HEK293 (cell line): ENCODE measurements around the gene MPPE1.

ENCODE experiments used
- CTCF ChIA-PET: fragments of 350-600 bp; formaldehyde crosslinking; extraction: SDS; loops from one replicate; lab custom pipeline; 2021; ENCODE audit warnings: antibody characterized with exemption; lab: Yijun Ruan, JAX
- POLR2A ChIA-PET: fragments of 300-600 bp; formaldehyde crosslinking; extraction: SDS; loops from one replicate; lab custom pipeline; 2020; ENCODE audit warnings: antibody characterized with exemption, inconsistent platforms; lab: Yijun Ruan, JAX
- H3K27ac ChIP-seq: fragments of 200-500 bp; sonication (Bioruptor generic); 2 replicates; pipeline ENCODE4 v1.5.1; 2014; ENCODE audit warnings: low read depth, low read length, control low read depth, inconsistent platforms; ENCODE audit errors: extremely low read depth
- H3K36me3 ChIP-seq, 2 experiments: fragments of 200-500 bp in 1 of 2; sonication (Bioruptor generic) in 1 of 2; 1 replicate in 1 of 2; 2 replicates in 1 of 2; pipeline ENCODE4 v1.5.1; 2014 to 2017; ENCODE audit warnings: inconsistent platforms in 2 of 2, low read length in 2 of 2; ENCODE audit not compliant: control insufficient read depth in 2 of 2, insufficient read depth in 1 of 2
- H3K4me1 ChIP-seq: fragments of 200-500 bp; sonication (Bioruptor generic); 2 replicates; pipeline ENCODE4 v1.5.1; 2014; ENCODE audit warnings: mild to moderate bottlenecking, low read length, inconsistent platforms; ENCODE audit not compliant: control insufficient read depth, insufficient read depth
- H3K4me3 ChIP-seq: 2 replicates; pipeline ENCODE4 v1.5.1; 2011; ENCODE audit warnings: low read depth, mild to moderate bottlenecking, control low read depth, low read length, moderate library complexity
- H3K9me3 ChIP-seq: fragments of 200-500 bp; sonication (Bioruptor generic); 2 replicates; pipeline ENCODE4 v1.5.1; 2014; ENCODE audit warnings: low read depth, low read length, inconsistent platforms; ENCODE audit not compliant: control insufficient read depth, insufficient read depth
- GLIS2 ChIP-seq: fragments of 450-650 bp; formaldehyde crosslinking; IDR thresholded peaks from 2 replicates; pipeline ENCODE4 v1.5.1; 2016; ENCODE audit warnings: missing biosample characterization, missing genetic modification characterization
- IKZF3 ChIP-seq: fragments of 450-650 bp; IDR thresholded peaks from 2 replicates; pipeline ENCODE4 v1.5.0; 2018; ENCODE audit warnings: missing biosample characterization, mild to moderate bottlenecking, missing genetic modification characterization, moderate library complexity
- KLF17 ChIP-seq: fragments of 450-650 bp; formaldehyde crosslinking; IDR thresholded peaks from 2 replicates; pipeline ENCODE4 v1.5.1; 2016; ENCODE audit warnings: missing biosample characterization, missing genetic modification characterization
- KLF7 ChIP-seq: fragments of 450-650 bp; formaldehyde crosslinking; IDR thresholded peaks from 2 replicates; pipeline ENCODE4 v1.5.1; 2016; ENCODE audit warnings: missing biosample characterization, missing genetic modification characterization, borderline replicate concordance
- KLF8 ChIP-seq: fragments of 450-650 bp; formaldehyde crosslinking; IDR thresholded peaks from 2 replicates; pipeline ENCODE4 v1.5.1; 2016; ENCODE audit warnings: missing biosample characterization, missing genetic modification characterization
- PATZ1 ChIP-seq: fragments of 450-650 bp; formaldehyde crosslinking; IDR thresholded peaks from 2 replicates; pipeline ENCODE4 v1.5.1; 2016; ENCODE audit warnings: missing biosample characterization, missing genetic modification characterization
- PBX3 ChIP-seq: sonication (generic); formaldehyde crosslinking; IDR thresholded peaks from 2 replicates; pipeline ENCODE4 v1.8.1; 2022; ENCODE audit warnings: mild to moderate bottlenecking, moderate library complexity, missing genetic modification reagents
- REPIN1 ChIP-seq: fragments of 450-650 bp; formaldehyde crosslinking; IDR thresholded peaks from 2 replicates; pipeline ENCODE4 v1.5.1; 2017; ENCODE audit warnings: missing biosample characterization, missing genetic modification characterization, low read depth
- SP2 ChIP-seq: fragments of 450-650 bp; formaldehyde crosslinking; IDR thresholded peaks from 2 replicates; pipeline ENCODE4 v1.5.1; 2016; ENCODE audit warnings: missing biosample characterization, missing genetic modification characterization
- SP7 ChIP-seq: fragments of 450-650 bp; formaldehyde crosslinking; IDR thresholded peaks from 2 replicates; pipeline ENCODE4 v1.5.1; 2016; ENCODE audit warnings: missing biosample characterization, missing genetic modification characterization
- ZBTB10 ChIP-seq: fragments of 450-650 bp; formaldehyde crosslinking; IDR thresholded peaks from 2 replicates; pipeline ENCODE4 v1.5.1; 2016; ENCODE audit warnings: missing biosample characterization, missing genetic modification characterization
- ZBTB48 ChIP-seq: fragments of 450-650 bp; formaldehyde crosslinking; IDR thresholded peaks from 2 replicates; pipeline ENCODE4 v1.5.1; 2016; ENCODE audit warnings: missing biosample characterization, missing genetic modification characterization
- ZBTB8A ChIP-seq: fragments of 450-650 bp; formaldehyde crosslinking; IDR thresholded peaks from 2 replicates; pipeline ENCODE4 v1.5.1; 2016; ENCODE audit warnings: missing biosample characterization, missing genetic modification characterization
- ZEB2 ChIP-seq: fragments of 450-650 bp; formaldehyde crosslinking; IDR thresholded peaks from 2 replicates; pipeline ENCODE4 v1.5.1; 2016; ENCODE audit warnings: missing biosample characterization, missing genetic modification characterization
- ZFHX2 ChIP-seq: fragments of 450-650 bp; formaldehyde crosslinking; conservative IDR thresholded peaks from 2 replicates; pipeline ENCODE4 v1.5.1; 2016; ENCODE audit warnings: missing biosample characterization, missing genetic modification characterization
- ZNF121 ChIP-seq: fragments of 450-650 bp; formaldehyde crosslinking; IDR thresholded peaks from 2 replicates; pipeline ENCODE4 v1.5.1; 2016; ENCODE audit warnings: missing biosample characterization, missing genetic modification characterization
- ZNF133 ChIP-seq: fragments of 450-650 bp; formaldehyde crosslinking; IDR thresholded peaks from 2 replicates; pipeline ENCODE4 v1.5.1; 2016; ENCODE audit warnings: missing biosample characterization, missing genetic modification characterization
- ZNF169 ChIP-seq: fragments of 450-650 bp; formaldehyde crosslinking; IDR thresholded peaks from 2 replicates; pipeline ENCODE4 v1.5.1; 2016; ENCODE audit warnings: missing biosample characterization, missing genetic modification characterization
- ZNF19 ChIP-seq: fragments of 450-650 bp; formaldehyde crosslinking; IDR thresholded peaks from 2 replicates; pipeline ENCODE4; 2016; ENCODE audit warnings: missing biosample characterization, missing genetic modification characterization, low read depth
- ZNF24 ChIP-seq: fragments of 450-650 bp; formaldehyde crosslinking; IDR thresholded peaks from 2 replicates; pipeline ENCODE4 v1.5.1; 2016; ENCODE audit warnings: missing biosample characterization, missing genetic modification characterization
- ZNF335 ChIP-seq: fragments of 450-650 bp; formaldehyde crosslinking; conservative IDR thresholded peaks from 2 replicates; pipeline ENCODE4 v1.5.1; 2016; ENCODE audit warnings: missing biosample characterization, missing genetic modification characterization
- ZNF521 ChIP-seq: fragments of 450-650 bp; formaldehyde crosslinking; IDR thresholded peaks from 2 replicates; pipeline ENCODE4 v1.5.1; 2017; ENCODE audit warnings: missing biosample characterization, mild to moderate bottlenecking, missing genetic modification characterization
- ZNF660 ChIP-seq: fragments of 450-650 bp; IDR thresholded peaks from 2 replicates; pipeline ENCODE4 v1.5.1; 2018; ENCODE audit warnings: missing biosample characterization, mild to moderate bottlenecking, missing genetic modification characterization
- TF ChIP-seq, protein P1 (sequence below): fragments of 450-650 bp; formaldehyde crosslinking; IDR thresholded peaks from 2 replicates; pipeline ENCODE4 v1.5.1; 2017; ENCODE audit warnings: missing biosample characterization, missing genetic modification characterization
- TF ChIP-seq, protein P2 (sequence below): fragments of 450-650 bp; formaldehyde crosslinking; IDR thresholded peaks from 2 replicates; pipeline ENCODE4 v1.5.1; 2016; ENCODE audit warnings: missing biosample characterization, missing genetic modification characterization, low read depth

The MPPE1 gene

DNA sequence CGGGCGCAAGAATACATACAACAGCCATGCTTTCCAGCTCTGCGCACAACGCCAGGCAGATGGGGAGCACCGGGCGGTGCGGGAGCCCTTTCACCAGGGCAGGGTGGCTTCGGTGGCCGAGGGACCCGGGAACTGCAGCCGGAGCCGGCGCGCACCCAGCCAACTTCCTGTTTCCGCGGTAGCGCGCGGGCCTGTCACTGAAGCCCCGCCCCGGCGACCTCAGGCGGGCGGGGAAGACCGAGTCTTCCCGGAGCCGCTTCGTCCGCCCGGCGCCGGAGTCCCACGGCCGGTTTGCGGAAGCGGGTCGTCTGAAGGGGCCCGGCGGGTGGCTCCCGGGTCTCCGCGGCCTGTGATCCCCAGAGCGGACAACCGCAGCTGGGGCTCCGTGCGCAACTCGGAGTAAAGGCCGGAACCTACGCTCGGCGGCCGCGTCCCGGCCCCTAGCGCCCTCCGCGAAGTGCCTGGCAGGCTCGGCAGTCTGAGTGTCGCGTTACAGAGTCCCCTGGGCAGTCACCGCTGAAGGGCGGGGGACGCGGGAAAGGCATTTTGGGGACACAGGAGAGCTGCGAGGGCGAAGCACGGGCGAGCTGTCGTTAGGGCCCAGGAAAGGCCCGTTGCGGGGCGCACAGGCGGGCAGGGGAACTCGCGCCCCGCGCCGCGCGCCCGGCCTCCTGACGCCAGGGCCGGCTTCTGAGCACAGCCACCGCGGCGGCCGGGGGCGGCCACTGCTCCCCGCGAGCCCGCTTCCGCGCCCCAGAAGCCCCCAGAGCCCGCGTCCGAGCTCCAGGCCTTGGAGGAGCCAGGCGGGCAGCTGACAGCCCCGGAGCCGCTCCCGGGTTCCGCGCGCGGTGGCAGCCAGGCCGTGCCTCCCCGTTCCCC is at the start of gene MPPE1:
Gene MPPE1, minus strand, starts transcription at position 136 of the 879 bp plus-strand sequence. CDS start 11,053 bp downstream, outside the sequence.
- Histone ChIP-seq H3K36me3 (peaks cover 6 to 10% of the 10 kb centered on the region in 2 experiments; a peak in 2 of 3 replicates), H3K9me3 (no peaks in the 10 kb centered on the region), H3K4me3 (peak within 1 kb of the TSS; percentile 73), H3K27ac (peak within 1 kb of the TSS; percentile 96), H3K4me1 (0 out of 2 replicates have a peak, but pooled peaks cover 4% of the 10 kb centered on the region)
- CTCF ChIA-PET = interaction anchor here (0.5 to 1.0 kb wide), 3 partner anchors 25 to 87 kb away, joined by 3 to 4 read pairs (median 3); no protein-coding TSS in a partner anchor
- POLR2A ChIA-PET = interaction anchor here (1.0 to 1.9 kb wide), 4 partner anchors 13 to 220 kb away, joined by 3 to 8 read pairs (median 6); partner anchors contain the start of genes GNAL and IMPA2
- TF ChIP-seq ZNF121 (tag by site-specific recombination) (no peak), SP7 (tag by site-specific recombination) (peak; percentile 59), KLF7 (no peak), ZFHX2 (tag by site-specific recombination) (peak; percentile 28; the same call in 1 of the 2 replicates), ZBTB10 (no peak; the same call in 1 of the 2 replicates), KLF17 (tag by site-specific recombination) (peak; percentile 31; the same call in 1 of the 2 replicates), GLIS2 (tag by site-specific recombination) (peak; percentile 31), REPIN1 (tag by site-specific recombination) (no peak), ZNF24 (no peak), ZNF521 (no peak), ZNF335 (tag by site-specific recombination) (peak; percentile 95), ZNF19 (no peak), ZNF169 (tag by site-specific recombination) (no peak), ZBTB48 (tag by site-specific recombination) (peak; percentile 94), ZEB2 (tag by site-specific recombination) (peak; percentile 87), PATZ1 (tag by site-specific recombination) (peak; percentile 56; the same call in 1 of the 2 replicates), PBX3 (peak; percentile 55; the same call in 1 of the 2 replicates), ZBTB8A (tag by site-specific recombination) (peak; percentile 96), IKZF3 (tag by site-specific recombination) (no peak), ZNF133 (tag by site-specific recombination) (no peak), ZNF660 (0 out of 2 replicates have a peak, but pooled peaks have one; percentile 36), SP2 (tag by site-specific recombination) (peak; percentile 60), KLF8 (peak; percentile 44; the same call in 1 of the 2 replicates)
- TF ChIP-seq, protein P1, sequence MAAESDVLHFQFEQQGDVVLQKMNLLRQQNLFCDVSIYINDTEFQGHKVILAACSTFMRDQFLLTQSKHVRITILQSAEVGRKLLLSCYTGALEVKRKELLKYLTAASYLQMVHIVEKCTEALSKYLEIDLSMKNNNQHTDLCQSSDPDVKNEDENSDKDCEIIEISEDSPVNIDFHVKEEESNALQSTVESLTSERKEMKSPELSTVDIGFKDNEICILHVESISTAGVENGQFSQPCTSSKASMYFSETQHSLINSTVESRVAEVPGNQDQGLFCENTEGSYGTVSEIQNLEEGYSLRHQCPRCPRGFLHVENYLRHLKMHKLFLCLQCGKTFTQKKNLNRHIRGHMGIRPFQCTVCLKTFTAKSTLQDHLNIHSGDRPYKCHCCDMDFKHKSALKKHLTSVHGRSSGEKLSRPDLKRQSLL (tag by site-specific recombination) = peak; percentile 33; the same call in 1 of the 2 replicates
- TF ChIP-seq, protein P2, sequence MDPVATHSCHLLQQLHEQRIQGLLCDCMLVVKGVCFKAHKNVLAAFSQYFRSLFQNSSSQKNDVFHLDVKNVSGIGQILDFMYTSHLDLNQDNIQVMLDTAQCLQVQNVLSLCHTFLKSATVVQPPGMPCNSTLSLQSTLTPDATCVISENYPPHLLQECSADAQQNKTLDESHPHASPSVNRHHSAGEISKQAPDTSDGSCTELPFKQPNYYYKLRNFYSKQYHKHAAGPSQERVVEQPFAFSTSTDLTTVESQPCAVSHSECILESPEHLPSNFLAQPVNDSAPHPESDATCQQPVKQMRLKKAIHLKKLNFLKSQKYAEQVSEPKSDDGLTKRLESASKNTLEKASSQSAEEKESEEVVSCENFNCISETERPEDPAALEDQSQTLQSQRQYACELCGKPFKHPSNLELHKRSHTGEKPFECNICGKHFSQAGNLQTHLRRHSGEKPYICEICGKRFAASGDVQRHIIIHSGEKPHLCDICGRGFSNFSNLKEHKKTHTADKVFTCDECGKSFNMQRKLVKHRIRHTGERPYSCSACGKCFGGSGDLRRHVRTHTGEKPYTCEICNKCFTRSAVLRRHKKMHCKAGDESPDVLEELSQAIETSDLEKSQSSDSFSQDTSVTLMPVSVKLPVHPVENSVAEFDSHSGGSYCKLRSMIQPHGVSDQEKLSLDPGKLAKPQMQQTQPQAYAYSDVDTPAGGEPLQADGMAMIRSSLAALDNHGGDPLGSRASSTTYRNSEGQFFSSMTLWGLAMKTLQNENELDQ = no peak
